Neural progenitor cell (in vitro differentiated cells): ENCODE data around the gene CLPTM1. TPM values are rescaled to one million over a fixed set of nuclear protein-coding genes. Genes with fewer than 3 reads are reported as not detected.
A peak's percentile ranks its signal among the peaks of the same experiment; 100 is the strongest.

Experiments used
- DNase-seq: peaks from one replicate; pipeline ENCODE4 v3.0.0-alpha.2; 2016; ENCODE audit warnings: low spot score
- H2AFZ ChIP-seq: fragments of 200-600 bp; sonication (generic); replicated peaks from 2 replicates; pipeline ENCODE4 v1.6.1; 2016; ENCODE audit warnings: antibody characterized with exemption
- H3F3A ChIP-seq: fragments of 200-600 bp; sonication (generic); 2 replicates; pipeline ENCODE4 v1.6.1; 2016; ENCODE audit warnings: antibody characterized with exemption, low read depth
- H3K27ac ChIP-seq: fragments of 200-600 bp; sonication (generic); 2 replicates; pipeline ENCODE4 v1.5.1; 2016; ENCODE audit warnings: mild to moderate bottlenecking
- H3K27me3 ChIP-seq: fragments of 200-600 bp; sonication (generic); 2 replicates; pipeline ENCODE4 v1.6.1; 2016; ENCODE audit warnings: mild to moderate bottlenecking, moderate library complexity
- H3K36me3 ChIP-seq: fragments of 200-600 bp; sonication (generic); 2 replicates; pipeline ENCODE4 v1.5.1; 2016
- H3K4me1 ChIP-seq: fragments of 200-600 bp; sonication (generic); 2 replicates; pipeline ENCODE4 v1.6.1; 2016; ENCODE audit warnings: mixed run types
- H3K4me2 ChIP-seq: fragments of 200-600 bp; sonication (generic); 2 replicates; pipeline ENCODE4 v1.6.1; 2016
- H3K4me3 ChIP-seq: fragments of 200-600 bp; sonication (generic); 2 replicates; pipeline ENCODE4 v1.5.1; 2016
- H3K79me2 ChIP-seq: fragments of 200-600 bp; sonication (generic); 2 replicates; pipeline ENCODE4 v1.6.1; 2016; ENCODE audit warnings: low read depth
- H3K9ac ChIP-seq: fragments of 200-600 bp; sonication (generic); 2 replicates; pipeline ENCODE4 v1.6.1; 2016
- H3K9me3 ChIP-seq: fragments of 200-600 bp; sonication (generic); 2 replicates; pipeline ENCODE4 v1.5.1; 2016; ENCODE audit warnings: low read depth
- H4K20me1 ChIP-seq: fragments of 200-600 bp; sonication (generic); 2 replicates; pipeline ENCODE4 v1.6.1; 2016; ENCODE audit warnings: low read depth
- H3K27ac Mint-ChIP-seq: 3 replicates; pipeline ENCODE4 v1.8.0; 2021; ENCODE audit warnings: mixed read lengths
- H3K27me3 Mint-ChIP-seq: 2 replicates; pipeline ENCODE4 v1.8.0; 2022; ENCODE audit warnings: low read depth, mild to moderate bottlenecking, inconsistent platforms, moderate library complexity, mixed read lengths; ENCODE audit not compliant: insufficient read depth
- H3K36me3 Mint-ChIP-seq: 3 replicates; pipeline ENCODE4 v1.8.0; 2021; ENCODE audit warnings: mixed read lengths
- H3K4me1 Mint-ChIP-seq: 3 replicates; pipeline ENCODE4 v1.8.0; 2021; ENCODE audit warnings: mixed read lengths
- H3K4me3 Mint-ChIP-seq: 3 replicates; pipeline ENCODE4 v1.8.0; 2021; ENCODE audit warnings: mild to moderate bottlenecking, moderate library complexity, mixed read lengths
- H3K9me3 Mint-ChIP-seq: 3 replicates; pipeline ENCODE4 v1.8.0; 2020; ENCODE audit warnings: mixed read lengths
- EZH2 ChIP-seq: fragments of 200-600 bp; sonication (generic); IDR thresholded peaks from 2 replicates; pipeline ENCODE4 v1.6.1; 2017; ENCODE audit warnings: antibody characterized with exemption, mild to moderate bottlenecking, moderate library complexity
- EZH2phosphoT487 ChIP-seq: fragments of 200-600 bp; sonication (generic); IDR thresholded peaks from 2 replicates; pipeline ENCODE4 v1.6.1; 2017; ENCODE audit warnings: antibody characterized with exemption
- total RNA-seq: library from RNA; depleted of rRNA; stranded (reverse); fragments of >200 nt; gene quantifications from 2 replicates; pipeline ENCODE4 v1.2.3, GENCODE V29; 2015; ENCODE audit warnings: low replicate concordance
- TF ChIP-seq, protein P1 (sequence below): fragments of 200-600 bp; sonication (generic); IDR thresholded peaks from 2 replicates; pipeline ENCODE4 v1.5.1; 2017; ENCODE audit warnings: antibody characterized with exemption, mild to moderate bottlenecking

CLPTM1 gene
- total RNA-seq, 1 donor from 2014 or later: 12.1 TPM

DNA sequence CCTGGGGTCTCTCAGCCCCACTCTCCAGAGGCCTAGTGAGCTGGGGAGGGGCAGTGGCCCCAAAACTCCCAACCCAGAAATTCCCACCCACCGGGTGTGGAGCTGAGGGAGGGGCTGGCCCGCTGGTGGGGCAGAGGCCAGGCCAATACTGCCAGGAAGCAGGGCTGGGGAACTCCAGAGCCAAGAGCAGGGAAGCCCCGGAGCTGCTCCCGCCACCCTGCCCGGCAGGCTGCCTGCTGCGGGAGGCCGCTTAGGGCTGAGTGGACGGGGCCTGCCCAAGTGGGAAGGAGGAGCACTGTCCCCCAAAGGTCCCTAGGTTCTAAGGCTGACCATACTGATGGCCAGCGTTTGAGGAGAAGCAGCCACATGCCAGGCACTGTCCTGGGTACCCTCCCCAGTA is 33.1 kb downstream of the CLPTM1 start:
- Mint-ChIP-seq H3K4me1 (no peaks in the 10 kb centered on the region), H3K27ac (no peak overlapping the region), H3K4me3 (no peak overlapping the region), H3K27me3 (peaks cover 2% of the 10 kb centered on the region), H3K9me3 (no peaks in the 10 kb centered on the region), H3K36me3 (peaks cover 13% of the 10 kb centered on the region)
- TF ChIP-seq, protein P1, sequence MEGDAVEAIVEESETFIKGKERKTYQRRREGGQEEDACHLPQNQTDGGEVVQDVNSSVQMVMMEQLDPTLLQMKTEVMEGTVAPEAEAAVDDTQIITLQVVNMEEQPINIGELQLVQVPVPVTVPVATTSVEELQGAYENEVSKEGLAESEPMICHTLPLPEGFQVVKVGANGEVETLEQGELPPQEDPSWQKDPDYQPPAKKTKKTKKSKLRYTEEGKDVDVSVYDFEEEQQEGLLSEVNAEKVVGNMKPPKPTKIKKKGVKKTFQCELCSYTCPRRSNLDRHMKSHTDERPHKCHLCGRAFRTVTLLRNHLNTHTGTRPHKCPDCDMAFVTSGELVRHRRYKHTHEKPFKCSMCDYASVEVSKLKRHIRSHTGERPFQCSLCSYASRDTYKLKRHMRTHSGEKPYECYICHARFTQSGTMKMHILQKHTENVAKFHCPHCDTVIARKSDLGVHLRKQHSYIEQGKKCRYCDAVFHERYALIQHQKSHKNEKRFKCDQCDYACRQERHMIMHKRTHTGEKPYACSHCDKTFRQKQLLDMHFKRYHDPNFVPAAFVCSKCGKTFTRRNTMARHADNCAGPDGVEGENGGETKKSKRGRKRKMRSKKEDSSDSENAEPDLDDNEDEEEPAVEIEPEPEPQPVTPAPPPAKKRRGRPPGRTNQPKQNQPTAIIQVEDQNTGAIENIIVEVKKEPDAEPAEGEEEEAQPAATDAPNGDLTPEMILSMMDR: no peak
- TF ChIP-seq EZH2phosphoT487 (no peak), EZH2 (no peak)
- no peak overlapping the region for H3K27ac ChIP-seq
- DNase-seq: no peak
- no peaks in the 10 kb centered on the region for H3K27me3 ChIP-seq
- no peaks in the 10 kb centered on the region for H3F3A ChIP-seq
- no peaks in the 10 kb centered on the region for H3K4me1 ChIP-seq
- no peak overlapping the region for H2AFZ ChIP-seq
- no peaks in the 10 kb centered on the region for H3K79me2 ChIP-seq
- no peak overlapping the region for H3K9ac ChIP-seq
- no peaks in the 10 kb centered on the region for H3K9me3 ChIP-seq
- H3K4me3 ChIP-seq: no peak overlapping the region
- H3K4me2 ChIP-seq: no peak overlapping the region
- H3K36me3 ChIP-seq: no peaks in the 10 kb centered on the region
- peaks cover 6% of the 10 kb centered on the region for H4K20me1 ChIP-seq

DNA sequence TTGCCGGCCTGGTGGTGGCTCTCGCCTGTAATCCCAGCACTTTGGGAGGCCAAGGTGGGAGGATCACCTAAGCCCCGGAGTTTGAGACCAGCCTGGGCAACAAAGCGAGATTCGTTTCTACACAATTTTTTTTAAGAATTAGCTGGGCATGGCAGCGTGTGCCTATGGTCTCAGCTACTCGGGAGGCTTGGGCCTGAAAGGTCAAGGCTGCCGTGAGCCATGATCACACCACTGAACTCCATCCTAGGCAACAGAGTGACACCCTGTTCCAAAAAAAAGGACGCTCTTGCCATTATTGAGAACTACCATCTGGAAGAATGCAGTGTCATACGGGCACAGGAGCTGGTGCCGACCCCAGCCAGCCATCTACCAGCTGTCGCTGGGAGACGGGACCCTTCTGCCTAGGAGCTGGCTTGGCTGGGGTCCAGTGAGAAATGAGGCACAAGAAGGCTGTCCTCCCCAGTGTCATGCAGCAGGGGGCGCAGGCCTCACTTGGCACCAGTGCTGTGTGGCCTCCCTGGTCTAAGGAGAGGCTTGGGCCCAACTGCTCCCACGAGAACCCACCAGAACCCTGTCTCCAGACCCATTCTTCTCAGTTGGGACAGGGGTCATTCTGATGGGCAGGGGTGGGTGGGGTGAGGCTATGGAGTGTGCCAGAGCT is 33.8 kb downstream of the CLPTM1 start:
- H3K27ac ChIP-seq: no peak overlapping the region
- Mint-ChIP-seq H3K36me3 (peaks cover 13% of the 10 kb centered on the region), H3K4me1 (no peaks in the 10 kb centered on the region), H3K27ac (no peak overlapping the region), H3K9me3 (no peaks in the 10 kb centered on the region), H3K27me3 (peaks cover 2% of the 10 kb centered on the region), H3K4me3 (no peak overlapping the region)
- peak; percentile 79 for DNase-seq
- H3K79me2 ChIP-seq: no peaks in the 10 kb centered on the region
- peaks cover 6% of the 10 kb centered on the region for H4K20me1 ChIP-seq
- H3K4me3 ChIP-seq: no peak overlapping the region
- TF ChIP-seq EZH2: no peak
- TF ChIP-seq, protein P1: peak; percentile 70
- H3K9me3 ChIP-seq: no peaks in the 10 kb centered on the region
- H2AFZ ChIP-seq: no peak overlapping the region
- no peaks in the 10 kb centered on the region for H3K4me1 ChIP-seq
- no peaks in the 10 kb centered on the region for H3F3A ChIP-seq
- no peaks in the 10 kb centered on the region for H3K36me3 ChIP-seq
- no peak overlapping the region for H3K4me2 ChIP-seq
- no peak overlapping the region for H3K9ac ChIP-seq
- H3K27me3 ChIP-seq: no peaks in the 10 kb centered on the region

DNA sequence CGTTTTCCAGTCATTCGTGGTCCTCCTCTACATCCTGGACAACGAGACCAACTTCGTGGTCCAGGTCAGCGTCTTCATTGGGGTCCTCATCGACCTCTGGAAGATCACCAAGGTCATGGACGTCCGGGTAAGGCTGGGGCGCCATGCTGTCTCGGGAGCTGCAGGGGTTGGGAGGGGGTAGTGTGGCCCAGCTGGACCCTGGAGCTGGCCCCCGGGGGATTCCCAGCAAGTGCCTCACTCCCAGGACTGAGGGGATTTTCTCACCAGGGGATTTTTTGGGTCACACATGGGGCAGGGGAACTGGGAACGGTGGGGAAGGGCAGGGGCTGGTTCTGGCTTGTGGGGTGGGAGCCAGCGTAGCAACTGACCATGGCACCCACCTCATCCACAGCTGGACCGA is 35.3 kb downstream of the CLPTM1 start:
- H3K27me3 Mint-ChIP-seq: peaks cover 2% of the 10 kb centered on the region
- H3K4me3 Mint-ChIP-seq: no peak overlapping the region
- Histone ChIP-seq H4K20me1 (peaks cover 6% of the 10 kb centered on the region), H3F3A (no peaks in the 10 kb centered on the region), H3K79me2 (no peaks in the 10 kb centered on the region), H3K36me3 (no peaks in the 10 kb centered on the region), H3K4me3 (no peak overlapping the region), H3K9ac (no peak overlapping the region), H2AFZ (no peak overlapping the region), H3K4me1 (no peaks in the 10 kb centered on the region), H3K27ac (no peak overlapping the region), H3K9me3 (no peaks in the 10 kb centered on the region), H3K4me2 (no peak overlapping the region), H3K27me3 (no peaks in the 10 kb centered on the region)
- no peak for DNase-seq
- peaks cover 10% of the 10 kb centered on the region for H3K36me3 Mint-ChIP-seq
- TF ChIP-seq EZH2 (no peak), EZH2phosphoT487 (no peak)
- TF ChIP-seq, protein P1: no peak
- no peak overlapping the region for H3K27ac Mint-ChIP-seq
- no peaks in the 10 kb centered on the region for H3K9me3 Mint-ChIP-seq
- H3K4me1 Mint-ChIP-seq: no peaks in the 10 kb centered on the region
